Measurements from ENCODE around the gene DQX1. TPM values are rescaled to one million over a fixed set of nuclear protein-coding genes. Genes with fewer than 3 reads are reported as not detected.

Gene DQX1
- polyA plus RNA-seq, 1 donor from 2014 or later = 0.59 TPM

GRCh38 chr2:74472086-74472944 lies 53.7 kb downstream of the DQX1 start, which contains the start of gene MRPL53:
Gene MRPL53, minus strand, starts transcription at chr2:74472680. Its CDS starts 20 bp downstream, at chr2:74472660.
- peak; percentile 90 for TF ChIP-seq MXI1 (conservative IDR thresholded peaks at IDR 0.05; ENCODE audit: poor library complexity, severe bottlenecking)
- TF ChIP-seq CTCF (IDR thresholded peaks at IDR 0.05; ENCODE audit: poor library complexity, severe bottlenecking) = peak; percentile 26
- TF ChIP-seq SMC3 (conservative IDR thresholded peaks at IDR 0.05; ENCODE audit: poor library complexity) = peak; percentile 41
- TF ChIP-seq REST (IDR thresholded peaks at IDR 0.05; ENCODE audit: borderline replicate concordance) = peak; percentile 83
- TF ChIP-seq EZH2 (IDR thresholded peaks at IDR 0.05; ENCODE audit: borderline replicate concordance, insufficient read depth, low read length, poor library complexity, severe bottlenecking) = no peak
- peak; percentile 91 for TF ChIP-seq TAF1 (IDR thresholded peaks at IDR 0.05; ENCODE audit: low read depth)
- TF ChIP-seq POLR2AphosphoS5 (IDR thresholded peaks at IDR 0.05) = peak; percentile 99
- TF ChIP-seq RAD21 (conservative IDR thresholded peaks at IDR 0.05) = no peak
- peak; percentile 52 for TF ChIP-seq EP300 (conservative IDR thresholded peaks at IDR 0.05; ENCODE audit: poor library complexity, severe bottlenecking)
- no peaks in the 10 kb centered on the region for H4K20me1 ChIP-seq (ENCODE audit: insufficient read depth)
- peak within 1 kb of the TSS; percentile 84 for H3K9ac ChIP-seq (ENCODE audit: low read length)
- H3K27ac ChIP-seq (ENCODE audit: low read length) = peak within 1 kb of the TSS; percentile 94
- no peaks in the 10 kb centered on the region for H3K27me3 ChIP-seq (ENCODE audit: insufficient read depth, low read depth, low read length)
- H3F3A ChIP-seq (ENCODE audit: insufficient read depth, low read length, poor library complexity, severe bottlenecking) = peaks cover 3% of the 10 kb centered on the region
- H3K9me3 ChIP-seq (ENCODE audit: low read length) = no peaks in the 10 kb centered on the region
- no peaks in the 10 kb centered on the region for H3K9me2 ChIP-seq (ENCODE audit: insufficient read depth, low read length)
- H3K4me2 ChIP-seq (ENCODE audit: low read length) = peak within 1 kb of the TSS; percentile 68
- peak within 1 kb of the TSS; percentile 99 for H2AFZ ChIP-seq (ENCODE audit: low read depth, low read length)
- peak within 1 kb of the TSS; percentile 83 for H3K4me3 ChIP-seq (ENCODE audit: low read length)
- H3K36me3 ChIP-seq (ENCODE audit: insufficient read depth, low read length) = no peaks in the 10 kb centered on the region
- H3K79me2 ChIP-seq (replicated peaks; ENCODE audit: insufficient read depth, low read length) = no peaks in the 10 kb centered on the region

GRCh38 chr2:74471332-74472065 lies 54.5 kb downstream of the DQX1 start:
- TF ChIP-seq TAF1 (IDR thresholded peaks at IDR 0.05; ENCODE audit: low read depth) (no peak), POLR2AphosphoS5 (IDR thresholded peaks at IDR 0.05) (no peak), REST (IDR thresholded peaks at IDR 0.05; ENCODE audit: borderline replicate concordance) (no peak), EP300 (conservative IDR thresholded peaks at IDR 0.05; ENCODE audit: poor library complexity, severe bottlenecking) (no peak), RAD21 (conservative IDR thresholded peaks at IDR 0.05) (no peak), MXI1 (conservative IDR thresholded peaks at IDR 0.05; ENCODE audit: poor library complexity, severe bottlenecking) (no peak), CTCF (IDR thresholded peaks at IDR 0.05; ENCODE audit: poor library complexity, severe bottlenecking) (no peak), SMC3 (conservative IDR thresholded peaks at IDR 0.05; ENCODE audit: poor library complexity) (no peak), EZH2 (IDR thresholded peaks at IDR 0.05; ENCODE audit: borderline replicate concordance, insufficient read depth, low read length, poor library complexity, severe bottlenecking) (no peak)
- H3K79me2 ChIP-seq (replicated peaks; ENCODE audit: insufficient read depth, low read length) = no peaks in the 10 kb centered on the region
- H3K27ac ChIP-seq (ENCODE audit: low read length) = peak overlapping the region; percentile 94
- H3K36me3 ChIP-seq (ENCODE audit: insufficient read depth, low read length) = no peaks in the 10 kb centered on the region
- H3K27me3 ChIP-seq (ENCODE audit: insufficient read depth, low read depth, low read length) = no peaks in the 10 kb centered on the region
- H3K9ac ChIP-seq (ENCODE audit: low read length) = peak overlapping the region; percentile 84
- no peaks in the 10 kb centered on the region for H4K20me1 ChIP-seq (ENCODE audit: insufficient read depth)
- H3K9me2 ChIP-seq (ENCODE audit: insufficient read depth, low read length) = no peaks in the 10 kb centered on the region
- H3K4me2 ChIP-seq (ENCODE audit: low read length) = peak overlapping the region; percentile 68
- H3K4me3 ChIP-seq (ENCODE audit: low read length) = peak overlapping the region; percentile 83
- H3F3A ChIP-seq (ENCODE audit: insufficient read depth, low read length, poor library complexity, severe bottlenecking) = peaks cover 3% of the 10 kb centered on the region
- no peaks in the 10 kb centered on the region for H3K9me3 ChIP-seq (ENCODE audit: low read length)
- H2AFZ ChIP-seq (ENCODE audit: low read depth, low read length) = peak overlapping the region; percentile 99
